GM18519 (cell line): ENCODE data around the gene VAV3.

Source experiments
- ATAC-seq: cut with Tn5 transposase; IDR thresholded peaks from one replicate; pipeline ENCODE4 v1.9.1; 2021; ENCODE audit warnings: mild to moderate bottlenecking, moderate library complexity; ENCODE audit not compliant: unreplicated experiment, low FRiP score

VAV3 gene

GRCh38 chr1:107551456-107551855, 413.5 kb downstream of the VAV3 start:
- no peak for ATAC-seq

- no peak for ATAC-seq
Observed at GRCh38 chr1:107550358-107550757, 414.6 kb downstream of the VAV3 start.

- ATAC-seq = no peak
Observed at GRCh38 chr1:107549152-107549810, 415.7 kb downstream of the VAV3 start.

DNA sequence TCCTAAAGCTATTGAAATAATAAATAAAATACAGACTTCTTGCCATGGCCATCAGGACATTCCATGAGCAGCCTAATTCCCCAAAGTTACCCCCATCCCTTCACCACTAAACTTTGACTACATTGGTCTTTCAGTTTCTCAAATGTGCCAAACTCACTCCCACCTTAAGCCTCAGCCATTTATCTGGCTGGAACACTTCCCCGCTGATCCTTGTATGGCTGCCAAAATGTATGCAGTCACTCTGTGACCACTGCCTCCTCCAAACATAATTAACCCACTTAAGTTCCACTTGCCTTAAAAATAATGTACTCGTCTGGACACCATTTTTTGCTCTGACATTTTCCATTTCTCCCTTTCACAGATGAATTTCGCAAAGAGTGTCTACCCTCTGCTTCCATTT, 416.7 kb downstream of the VAV3 start:
- no peak for ATAC-seq

GRCh38 chr1:107547363-107548155, 417.4 kb downstream of the VAV3 start:
- ATAC-seq = no peak

GRCh38 chr1:107546576-107546975, 418.4 kb downstream of the VAV3 start:
- ATAC-seq = no peak

DNA sequence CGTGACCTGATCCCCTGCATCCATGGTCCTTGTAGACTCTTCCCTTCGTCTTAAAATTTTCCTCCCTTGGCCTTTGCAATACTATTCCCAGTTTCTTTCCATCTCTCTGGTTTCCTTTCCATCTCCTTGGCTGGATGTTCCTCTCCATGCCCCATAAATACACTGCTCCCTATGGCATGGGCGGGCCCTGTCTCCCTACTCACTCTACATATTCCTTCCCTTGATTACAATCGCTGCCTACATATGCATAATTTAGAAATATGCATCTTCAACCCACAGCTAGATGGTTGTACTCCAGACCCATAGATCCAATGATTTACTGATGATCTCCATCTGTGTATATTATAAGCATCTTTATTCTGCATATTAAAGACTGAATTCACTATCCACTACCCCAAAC, 419.1 kb downstream of the VAV3 start:
- no peak for ATAC-seq

DNA sequence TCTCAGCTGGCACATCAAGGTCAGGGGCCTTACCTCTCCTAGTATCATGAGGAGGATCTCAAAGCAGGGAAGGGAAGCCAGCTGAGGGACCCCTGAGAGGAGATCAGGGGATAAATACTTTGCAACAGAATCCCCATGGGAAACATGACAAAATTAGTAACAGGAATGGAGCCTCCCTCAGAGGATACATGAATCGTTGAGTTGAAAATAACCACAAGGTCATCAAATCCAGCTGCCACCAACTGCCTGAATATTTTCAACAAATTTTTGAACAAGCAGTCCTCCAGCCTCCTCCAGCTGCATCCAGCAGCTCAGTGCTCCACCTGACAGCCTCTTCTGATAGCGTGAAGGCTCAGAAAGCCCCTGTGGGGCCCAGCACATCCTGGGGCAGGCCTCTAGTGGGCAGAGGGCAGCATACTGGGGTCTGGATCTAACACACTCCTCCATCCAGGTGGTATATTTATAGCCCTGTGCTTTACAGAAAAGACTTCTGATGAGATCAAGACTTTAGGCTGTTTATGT, 419.9 kb downstream of the VAV3 start:
- no peak for ATAC-seq

- no peak for ATAC-seq
Observed at GRCh38 chr1:107544285-107544684, 420.7 kb downstream of the VAV3 start.

DNA sequence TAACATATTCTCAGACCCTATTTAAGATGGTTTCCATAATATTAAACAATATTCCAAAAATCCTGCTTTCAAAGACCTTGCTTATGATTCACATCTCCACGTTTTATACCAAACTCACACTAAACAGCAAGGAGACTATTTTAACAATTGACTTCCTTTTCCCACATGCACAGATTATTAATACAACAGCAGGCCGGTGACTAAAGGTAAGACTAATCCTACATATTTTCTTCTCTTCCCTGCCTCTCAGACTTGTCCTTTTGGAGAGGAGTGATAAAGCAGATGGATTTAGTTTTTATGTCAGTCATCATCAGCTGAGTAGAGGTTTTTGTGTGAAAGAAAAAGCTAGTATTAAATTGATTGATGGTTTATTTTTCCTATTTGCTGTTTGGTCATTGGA, 423.6 kb downstream of the VAV3 start:
- ATAC-seq = no peak

GRCh38 chr1:107538502-107538901, 426.5 kb downstream of the VAV3 start:
- no peak for ATAC-seq

GRCh38 chr1:107536266-107536665, 428.7 kb downstream of the VAV3 start:
- ATAC-seq = no peak

GRCh38 chr1:107535091-107535490, 429.9 kb downstream of the VAV3 start:
- ATAC-seq = no peak

GRCh38 chr1:107534632-107535031, 430.3 kb downstream of the VAV3 start:
- no peak for ATAC-seq

DNA sequence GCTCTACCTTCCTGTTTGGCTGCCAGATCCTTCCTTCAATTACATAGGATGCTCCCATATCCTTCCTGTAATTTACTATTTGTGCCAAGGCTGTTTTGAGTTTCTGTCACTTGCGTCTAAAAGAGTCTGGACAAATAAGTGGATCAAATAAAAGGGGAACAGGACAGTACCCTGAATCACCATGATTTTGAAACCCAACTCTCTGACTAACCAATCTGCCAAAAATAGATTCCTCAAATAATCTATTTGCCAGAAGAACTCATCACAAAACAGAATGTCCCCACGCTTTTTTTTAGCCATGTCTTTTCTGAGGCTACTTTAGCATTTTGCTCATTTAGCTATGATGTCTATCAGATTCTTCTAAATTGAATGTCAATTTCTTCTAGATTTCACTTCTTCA, 431.5 kb downstream of the VAV3 start:
- ATAC-seq = no peak

- ATAC-seq = no peak
Observed at GRCh38 chr1:107532318-107532717, 432.7 kb downstream of the VAV3 start.

DNA sequence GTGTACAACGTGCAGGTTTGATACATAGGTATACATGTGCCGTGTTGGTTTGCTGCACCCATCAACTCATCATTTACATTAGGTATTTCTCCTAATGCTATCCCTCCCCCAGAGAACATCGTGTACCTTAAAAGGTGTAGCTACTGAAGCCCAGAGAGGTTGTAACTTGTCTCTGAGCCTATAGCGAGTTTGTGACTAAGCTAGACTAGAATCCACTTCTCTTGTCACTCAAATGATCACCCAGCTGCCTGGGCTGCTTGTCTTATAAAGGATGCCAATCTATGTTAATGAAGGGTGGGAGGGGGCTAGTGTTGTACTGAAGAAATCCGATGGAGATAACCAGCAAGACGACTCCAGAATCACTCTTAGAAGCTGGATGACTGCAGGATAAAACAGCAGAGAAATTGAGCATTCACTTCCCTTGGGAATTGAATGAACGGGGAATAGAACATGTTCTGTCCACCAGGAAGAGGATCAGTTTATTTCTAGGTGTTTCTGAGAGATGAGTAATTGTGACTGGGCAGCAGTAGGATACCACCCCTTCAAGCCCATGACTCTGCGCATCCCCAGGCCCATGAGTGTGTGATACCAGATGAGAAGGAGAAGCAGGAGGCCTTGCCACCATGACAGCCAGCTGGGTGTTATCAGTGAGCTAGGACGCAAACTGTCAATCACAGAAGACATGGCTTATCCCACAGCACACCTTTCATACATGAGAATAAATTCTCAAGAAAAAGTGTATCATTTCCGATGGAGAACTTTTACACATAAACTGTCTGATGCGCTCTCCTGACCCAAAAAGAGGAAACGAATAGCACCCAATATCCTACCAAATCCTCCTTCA, 433.7 kb downstream of the VAV3 start:
- no peak for ATAC-seq

DNA sequence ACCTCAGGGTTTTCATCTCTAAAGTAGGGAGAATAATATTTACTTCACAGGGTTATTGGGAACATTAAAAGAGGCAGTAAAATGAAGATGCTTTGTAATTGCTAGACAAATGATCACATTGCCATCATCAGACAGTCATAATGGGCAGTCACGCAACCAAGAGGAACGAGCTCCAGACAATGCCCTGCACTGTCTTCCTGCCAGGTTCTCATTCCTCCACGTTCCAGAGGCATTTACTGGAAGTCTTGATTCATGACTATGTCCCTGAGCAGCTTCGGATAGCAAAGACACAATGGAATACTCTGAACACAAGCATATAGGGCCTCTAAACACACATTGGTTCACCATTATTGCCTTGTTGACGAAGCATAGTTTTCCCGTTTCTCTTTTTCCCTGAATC, 434.4 kb downstream of the VAV3 start:
- ATAC-seq = no peak

DNA sequence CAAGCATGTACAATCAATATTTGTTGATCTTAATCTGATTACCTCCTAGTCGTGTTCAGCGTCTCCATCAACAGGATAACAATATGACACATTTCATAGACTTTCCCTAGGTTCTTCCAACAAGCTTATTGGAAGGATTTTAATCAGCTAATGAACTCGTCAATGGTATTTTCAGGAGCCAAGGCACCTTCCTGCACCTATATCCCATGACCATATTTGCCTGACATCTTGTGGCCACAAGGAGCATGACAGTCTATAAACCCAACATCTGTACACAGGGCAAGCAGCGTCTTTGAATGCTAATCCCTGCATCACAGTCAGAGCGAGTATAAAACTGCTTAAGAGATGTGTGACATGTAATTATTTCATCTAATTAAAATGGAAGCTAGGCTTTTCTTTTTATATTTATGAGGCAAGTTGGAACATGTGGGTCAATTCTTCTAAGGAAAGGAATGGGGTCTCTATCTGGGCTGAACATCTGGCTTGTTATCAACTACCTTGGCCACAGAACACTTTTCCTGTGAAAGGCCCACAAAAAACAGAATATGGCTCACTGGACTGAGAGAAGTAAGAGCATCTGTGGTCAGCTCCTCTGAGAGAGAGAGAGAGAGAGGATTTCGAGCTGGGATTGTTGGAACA, 435.4 kb downstream of the VAV3 start:
- ATAC-seq = peak; percentile 98

GRCh38 chr1:107526524-107527198, 438.3 kb downstream of the VAV3 start:
- ATAC-seq = no peak
